GM18502 (cell line): Measurements from ENCODE around the gene GAS1.
A peak's percentile ranks its signal among the peaks of the same experiment; 100 is the strongest.

Source experiments
- ATAC-seq: cut with Tn5 transposase; IDR thresholded peaks from one replicate; pipeline ENCODE4 v1.9.1; 2021; ENCODE audit warnings: mild to moderate bottlenecking; ENCODE audit not compliant: unreplicated experiment, poor library complexity

The GAS1 gene

GRCh38 chr9:86965636-86966395 lies 18.5 kb upstream of the GAS1 start:
- no peak for ATAC-seq

GRCh38 chr9:86962692-86963091 lies 15.4 kb upstream of the GAS1 start:
- no peak for ATAC-seq

DNA sequence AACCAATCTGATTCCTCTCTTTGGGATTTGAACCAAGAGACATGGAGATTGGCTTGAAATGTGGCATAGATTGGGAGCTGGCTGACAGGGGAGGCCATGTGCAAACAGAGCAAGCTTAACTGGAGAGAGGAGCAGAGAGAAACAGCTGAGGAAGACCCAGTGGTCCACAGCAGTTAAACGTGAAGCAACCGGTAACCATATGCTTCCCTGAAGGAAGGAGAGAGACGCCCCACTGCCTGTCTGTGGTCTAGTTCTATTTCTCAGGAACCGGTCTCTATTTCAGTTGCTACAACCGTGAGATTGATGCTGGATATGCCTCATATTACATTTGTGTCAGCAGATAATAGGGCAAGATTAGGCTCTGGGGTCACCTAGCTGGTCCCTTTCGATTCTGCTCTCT lies 13.6 kb upstream of the GAS1 start:
- no peak for ATAC-seq

DNA sequence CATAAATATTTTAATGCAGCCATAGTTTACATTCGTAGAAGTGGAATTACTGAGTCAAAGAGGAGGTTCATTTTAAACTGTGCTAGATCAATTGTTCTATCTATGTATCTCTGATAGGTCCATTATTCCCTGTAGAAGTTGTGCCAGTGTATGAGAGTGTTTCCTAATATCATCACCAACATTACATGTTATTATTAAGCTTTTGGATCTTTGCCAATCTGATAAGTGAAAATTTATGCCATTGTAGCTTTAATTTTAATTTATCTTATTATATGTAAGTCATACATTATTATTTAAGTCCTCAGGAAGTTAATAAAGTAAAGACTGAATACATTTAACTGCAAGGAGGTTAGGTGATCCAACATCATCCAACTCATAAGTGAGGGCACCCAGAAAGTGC lies 10.9 kb upstream of the GAS1 start:
- no peak for ATAC-seq

DNA sequence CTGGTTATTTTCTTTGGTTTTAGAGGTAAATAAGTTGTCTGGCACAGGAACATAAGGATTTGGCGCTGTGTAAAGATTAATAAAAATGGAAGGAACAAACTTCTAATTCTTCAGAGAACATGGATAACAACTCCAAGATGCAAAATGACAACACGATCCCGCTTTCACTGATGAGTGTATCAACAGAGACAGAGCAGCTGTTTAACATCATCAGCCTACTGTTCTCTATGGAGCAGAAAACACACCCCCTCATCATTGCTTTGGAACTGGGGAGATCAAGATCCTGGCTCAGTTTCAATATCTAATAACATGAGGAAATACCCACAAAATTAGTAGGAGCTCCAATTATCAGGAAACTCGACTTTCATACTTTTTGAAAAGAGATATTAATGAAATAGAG lies 8.3 kb upstream of the GAS1 start:
- no peak for ATAC-seq

GRCh38 chr9:86955042-86955441 lies 7.7 kb upstream of the GAS1 start:
- no peak for ATAC-seq

GRCh38 chr9:86953181-86953580 lies 5.9 kb upstream of the GAS1 start:
- ATAC-seq, result no peak

- peak; percentile 71 for ATAC-seq
Observed at GRCh38 chr9:86948074-86948929, 996 bp upstream of the GAS1 start.

GRCh38 chr9:86946201-86947145 lies 833 bp downstream of the GAS1 start:
- ATAC-seq, result peak; percentile 45

- ATAC-seq, result no peak
Observed at GRCh38 chr9:86945728-86946200, 1.5 kb downstream of the GAS1 start.

GRCh38 chr9:86944796-86945727 lies 2.2 kb downstream of the GAS1 start:
- no peak for ATAC-seq

- ATAC-seq, result no peak
Observed at GRCh38 chr9:86943201-86944113, 3.8 kb downstream of the GAS1 start.

DNA sequence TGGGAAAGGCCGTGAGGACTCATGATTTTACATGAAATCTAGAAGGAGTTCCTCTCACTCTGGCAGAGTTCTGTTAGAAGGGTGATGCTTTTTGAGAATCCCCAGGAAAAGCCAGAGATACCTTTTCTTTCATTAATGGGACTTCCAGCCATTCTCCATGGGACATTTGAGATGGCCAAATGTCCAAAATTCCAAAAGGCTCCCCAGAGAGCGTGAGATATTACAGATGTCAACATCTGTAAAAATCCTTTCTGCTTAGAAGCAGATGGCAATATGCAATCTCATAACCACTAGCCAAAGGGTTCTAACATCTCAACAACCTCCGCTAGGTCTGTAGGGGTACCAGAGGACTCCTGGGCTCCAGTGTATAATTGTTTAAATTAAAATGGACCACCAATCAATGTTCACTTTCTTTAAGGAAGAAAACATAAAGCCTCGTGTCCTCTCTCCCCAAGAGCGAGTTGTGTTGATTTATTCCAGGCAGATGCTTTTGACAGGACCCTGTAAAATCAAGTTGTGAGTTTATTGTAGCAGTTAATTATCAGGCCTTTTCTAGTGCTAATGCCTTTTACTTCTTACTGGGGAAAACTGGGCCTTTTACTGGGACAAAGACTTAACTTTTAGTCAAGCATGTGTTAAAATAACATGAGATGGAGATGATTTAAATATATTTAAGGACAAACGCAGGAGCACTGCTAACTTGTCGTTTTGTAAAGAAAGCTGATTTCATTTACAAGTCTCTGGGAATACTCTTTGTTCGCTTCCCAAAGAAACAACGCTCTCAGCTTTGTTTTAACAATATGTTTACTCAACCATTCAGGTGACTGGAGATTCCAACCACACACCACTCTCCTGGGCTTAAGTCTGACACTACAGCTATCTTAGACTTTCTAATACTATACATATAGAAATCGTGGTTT lies 4.8 kb downstream of the GAS1 start:
- no peak for ATAC-seq

- no peak for ATAC-seq
Observed at GRCh38 chr9:86941197-86941596, 6.1 kb downstream of the GAS1 start.

DNA sequence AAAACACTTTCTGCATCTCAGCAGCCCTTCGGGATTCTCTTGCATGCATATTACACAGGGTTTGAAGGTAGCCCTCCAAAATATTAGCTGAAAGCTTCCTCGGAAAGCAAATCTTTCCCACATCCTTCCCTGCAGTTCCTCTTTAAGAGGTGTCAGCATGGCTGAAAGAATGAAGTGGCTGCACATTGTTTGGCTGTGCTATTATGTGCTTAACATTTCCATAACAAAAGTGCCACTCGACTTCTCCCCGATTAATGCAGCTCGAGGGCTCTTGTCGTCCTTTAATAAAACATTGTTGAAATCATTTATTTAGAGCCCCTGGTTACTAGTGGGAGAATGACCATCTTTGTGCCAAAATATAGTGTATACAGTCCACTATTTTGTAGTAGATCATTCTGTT lies 6.5 kb downstream of the GAS1 start:
- no peak for ATAC-seq

- no peak for ATAC-seq
Observed at GRCh38 chr9:86939891-86940290, 7.4 kb downstream of the GAS1 start.

GRCh38 chr9:86939321-86939720 lies 8.0 kb downstream of the GAS1 start:
- ATAC-seq, result no peak
